Measurements from ENCODE around the gene ATP11A. TPM values are rescaled to one million over a fixed set of nuclear protein-coding genes. Genes with fewer than 3 reads are reported as not detected.

The ATP11A gene
- total RNA-seq, 2 donors from 2014 or later, result 10.9 to 89.3 TPM

DNA sequence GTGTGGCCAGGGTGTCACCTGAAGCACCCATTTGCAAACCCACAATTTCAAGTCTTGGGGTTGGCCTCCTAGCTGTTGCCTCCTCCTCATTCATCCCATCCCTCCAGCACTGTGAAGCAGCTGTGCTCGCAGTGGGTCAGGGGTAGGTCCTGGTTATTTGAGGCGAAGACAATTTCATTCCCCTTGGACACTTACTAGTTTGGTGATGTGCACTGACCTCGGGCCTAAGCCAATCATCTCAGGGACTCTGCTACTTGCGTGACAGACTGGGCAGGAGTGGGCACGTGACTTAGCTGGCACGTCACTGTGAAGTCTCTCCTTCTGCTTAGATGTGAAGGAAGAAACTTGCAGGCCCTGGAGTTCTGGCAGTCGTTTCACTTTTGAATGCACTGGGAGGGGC is 3.5 kb upstream of the ATP11A start:
- WGBS, result 89% methylated on average over 7 of the region's 7 CpGs
- no peaks in the 10 kb centered on the region for H3K36me3 ChIP-seq
- no peaks in the 10 kb centered on the region for H3K27me3 ChIP-seq (replicated peaks; ENCODE audit: insufficient read depth)
- no peak overlapping the region for H3K27ac ChIP-seq
- DNase-seq (ENCODE audit: low spot score), result no peak
- TF ChIP-seq POLR2A (IDR thresholded peaks at IDR 0.05) (no peak), POLR2AphosphoS5 (IDR thresholded peaks at IDR 0.05) (no peak)
- TF ChIP-seq, protein P1, sequence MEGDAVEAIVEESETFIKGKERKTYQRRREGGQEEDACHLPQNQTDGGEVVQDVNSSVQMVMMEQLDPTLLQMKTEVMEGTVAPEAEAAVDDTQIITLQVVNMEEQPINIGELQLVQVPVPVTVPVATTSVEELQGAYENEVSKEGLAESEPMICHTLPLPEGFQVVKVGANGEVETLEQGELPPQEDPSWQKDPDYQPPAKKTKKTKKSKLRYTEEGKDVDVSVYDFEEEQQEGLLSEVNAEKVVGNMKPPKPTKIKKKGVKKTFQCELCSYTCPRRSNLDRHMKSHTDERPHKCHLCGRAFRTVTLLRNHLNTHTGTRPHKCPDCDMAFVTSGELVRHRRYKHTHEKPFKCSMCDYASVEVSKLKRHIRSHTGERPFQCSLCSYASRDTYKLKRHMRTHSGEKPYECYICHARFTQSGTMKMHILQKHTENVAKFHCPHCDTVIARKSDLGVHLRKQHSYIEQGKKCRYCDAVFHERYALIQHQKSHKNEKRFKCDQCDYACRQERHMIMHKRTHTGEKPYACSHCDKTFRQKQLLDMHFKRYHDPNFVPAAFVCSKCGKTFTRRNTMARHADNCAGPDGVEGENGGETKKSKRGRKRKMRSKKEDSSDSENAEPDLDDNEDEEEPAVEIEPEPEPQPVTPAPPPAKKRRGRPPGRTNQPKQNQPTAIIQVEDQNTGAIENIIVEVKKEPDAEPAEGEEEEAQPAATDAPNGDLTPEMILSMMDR (IDR thresholded peaks at IDR 0.05), result no peak
- intact Hi-C loops (cut with DNase I), result no loop called here
- H3K9me3 ChIP-seq, result no peaks in the 10 kb centered on the region
- no peak overlapping the region for H3K4me3 ChIP-seq
- H3K4me1 ChIP-seq (replicated peaks), result no peaks in the 10 kb centered on the region

DNA sequence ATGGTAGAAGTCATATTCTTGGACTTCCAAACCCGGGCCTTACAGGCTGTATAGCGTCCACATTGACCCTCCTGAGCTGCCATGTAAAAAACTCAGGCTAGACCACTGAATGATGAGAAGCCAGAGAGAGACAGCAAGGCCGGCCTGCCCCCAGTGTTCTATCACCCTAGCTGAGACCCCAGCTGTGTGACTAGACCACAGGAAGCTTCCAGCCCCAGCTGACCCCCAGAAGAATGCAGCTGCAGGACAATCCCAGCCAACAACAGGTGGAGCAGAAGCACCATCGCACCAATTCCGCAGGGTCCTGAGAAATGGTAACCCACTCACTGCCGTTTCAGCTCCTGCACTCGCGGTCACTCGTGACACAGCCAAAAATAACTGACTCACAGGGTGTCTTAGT is 2.9 kb upstream of the ATP11A start:
- 94% methylated on average over 9 of the region's 9 CpGs for WGBS
- DNase-seq (ENCODE audit: low spot score), result no peak
- no peaks in the 10 kb centered on the region for H3K4me1 ChIP-seq (replicated peaks)
- H3K36me3 ChIP-seq, result no peaks in the 10 kb centered on the region
- no peak overlapping the region for H3K4me3 ChIP-seq
- no peaks in the 10 kb centered on the region for H3K27me3 ChIP-seq (replicated peaks; ENCODE audit: insufficient read depth)
- no peaks in the 10 kb centered on the region for H3K9me3 ChIP-seq
- TF ChIP-seq POLR2A (IDR thresholded peaks at IDR 0.05), result no peak
- no peak overlapping the region for H3K27ac ChIP-seq
- intact Hi-C loops (cut with DNase I), result no loop called here

DNA sequence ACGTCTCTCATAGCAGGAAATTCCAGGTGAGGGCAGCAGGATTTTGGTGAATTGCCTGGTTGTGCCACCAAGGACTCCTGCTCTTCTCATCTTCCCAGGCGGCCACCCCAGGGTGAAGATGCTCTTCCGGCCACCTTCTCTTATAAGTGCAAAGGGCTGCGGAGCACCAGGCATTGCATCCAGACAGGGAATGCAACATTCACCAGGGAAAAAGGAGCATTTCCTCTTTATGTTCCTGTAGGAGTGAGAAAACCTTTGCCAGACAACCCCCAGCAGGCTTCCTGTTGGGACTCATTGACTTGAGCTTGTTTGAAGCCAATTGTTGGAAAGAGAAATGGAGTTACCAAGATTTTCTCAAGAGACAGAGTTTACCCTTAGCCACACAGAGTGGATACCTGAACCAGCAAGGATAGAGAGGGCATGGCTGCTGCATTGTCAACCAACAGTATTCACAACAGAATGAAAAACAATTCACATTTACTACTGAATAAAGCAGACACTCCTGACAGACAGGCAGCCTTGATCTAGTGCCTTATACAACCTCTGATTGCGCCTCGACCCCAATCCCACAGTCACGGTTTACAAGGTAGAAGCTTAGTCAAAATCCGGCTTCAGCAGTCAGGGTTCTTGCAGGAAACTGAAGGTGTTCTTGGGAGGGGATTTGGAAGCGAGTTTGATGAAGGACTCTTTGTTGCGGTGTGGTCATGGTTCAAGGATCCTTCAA is 1.8 kb upstream of the ATP11A start:
- Histone ChIP-seq H3K27me3 (replicated peaks; ENCODE audit: insufficient read depth) (no peaks in the 10 kb centered on the region), H3K36me3 (no peaks in the 10 kb centered on the region), H3K27ac (no peak overlapping the region), H3K9me3 (no peaks in the 10 kb centered on the region), H3K4me1 (replicated peaks) (no peaks in the 10 kb centered on the region), H3K4me3 (no peak overlapping the region)
- DNase-seq (ENCODE audit: low spot score), result no peak
- WGBS, result 96% methylated on average over 10 of the region's 10 CpGs
- intact Hi-C loops (cut with DNase I), result no loop called here
- TF ChIP-seq, protein P1 (IDR thresholded peaks at IDR 0.05), result no peak
- TF ChIP-seq POLR2A (IDR thresholded peaks at IDR 0.05) (no peak), POLR2AphosphoS5 (IDR thresholded peaks at IDR 0.05) (no peak)

DNA sequence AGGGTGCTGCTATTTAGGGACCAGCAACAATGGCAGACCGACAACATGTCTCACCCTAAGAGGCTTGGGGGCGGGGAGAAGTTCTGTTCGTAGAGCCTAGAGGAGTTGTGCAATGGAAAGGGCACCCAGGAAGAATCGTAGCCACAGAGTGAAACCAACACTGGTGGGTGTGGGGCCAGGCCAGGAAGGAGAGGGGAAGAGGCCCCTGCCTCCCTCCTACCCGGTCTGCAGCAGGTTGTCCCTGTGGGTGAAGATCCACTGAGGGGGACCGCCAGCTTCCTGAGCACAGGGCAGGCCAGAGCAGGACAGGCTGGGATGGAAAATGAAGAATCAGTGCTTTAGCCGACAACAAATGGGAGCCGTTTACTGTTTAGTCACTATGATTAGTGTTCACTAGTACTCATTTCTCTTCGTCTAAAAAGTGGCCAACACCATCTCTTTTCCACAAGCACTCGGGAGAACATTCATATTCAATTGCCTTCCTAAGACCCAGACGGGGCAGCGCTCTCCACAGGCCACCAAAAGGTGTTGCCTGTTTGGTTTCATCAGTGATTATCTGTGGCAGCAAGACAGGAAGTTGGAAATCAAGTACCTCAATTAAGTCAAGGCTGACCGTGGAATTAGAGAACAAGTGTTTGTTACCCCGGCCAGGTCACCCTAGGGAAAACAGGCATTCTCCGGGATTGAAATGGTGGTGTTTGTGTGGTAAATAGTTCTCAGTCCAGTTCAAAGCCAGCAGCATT is 1.1 kb upstream of the ATP11A start:
- no peaks in the 10 kb centered on the region for H3K36me3 ChIP-seq
- no peak for TF ChIP-seq POLR2A (IDR thresholded peaks at IDR 0.05)
- TF ChIP-seq, protein P1 (IDR thresholded peaks at IDR 0.05), result no peak
- TF ChIP-seq POLR2AphosphoS5 (IDR thresholded peaks at IDR 0.05), result no peak
- no peaks in the 10 kb centered on the region for H3K27me3 ChIP-seq (replicated peaks; ENCODE audit: insufficient read depth)
- WGBS, result 68% methylated on average over 15 of the region's 15 CpGs
- no peaks in the 10 kb centered on the region for H3K4me1 ChIP-seq (replicated peaks)
- H3K9me3 ChIP-seq, result no peaks in the 10 kb centered on the region
- intact Hi-C loops (cut with DNase I), result no loop called here
- peak overlapping the region; percentile 85 to 87 for H3K27ac ChIP-seq
- peak overlapping the region in 1 of 2 donors; percentile 69 for H3K4me3 ChIP-seq
- DNase-seq (ENCODE audit: low spot score), result no peak

DNA sequence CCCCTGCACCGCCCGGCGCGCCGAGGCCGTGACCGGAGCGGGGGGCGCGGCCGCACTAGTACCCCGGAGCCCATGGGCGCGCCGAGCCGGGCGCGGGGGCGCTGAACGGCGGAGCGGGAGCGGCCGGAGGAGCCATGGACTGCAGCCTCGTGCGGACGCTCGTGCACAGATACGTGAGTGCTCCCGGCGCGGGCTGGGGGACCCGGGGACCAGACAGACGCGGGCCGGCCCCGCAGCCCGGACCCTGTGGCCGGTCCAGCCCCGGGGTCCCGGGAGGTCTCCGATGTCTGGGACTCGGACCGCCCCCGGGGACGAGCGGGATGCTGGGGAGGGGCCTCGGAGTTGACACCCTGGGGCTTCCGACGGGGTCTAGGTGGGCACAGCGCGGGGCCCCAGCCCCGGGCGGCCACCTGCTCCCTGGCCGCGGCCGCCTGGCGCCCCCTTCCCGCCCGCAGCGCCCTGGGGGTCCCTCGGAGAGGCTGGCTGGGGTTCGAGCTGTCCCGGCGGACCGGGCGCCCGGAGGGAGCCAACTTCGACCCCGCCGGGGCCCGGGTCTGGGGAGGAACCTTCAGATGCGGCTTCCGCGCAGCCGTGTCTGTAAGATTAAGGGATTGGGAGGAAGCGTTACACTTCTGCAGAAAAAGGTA is 568 bp downstream of the ATP11A start:
- intact Hi-C loops (cut with DNase I), result no loop called here

More for the DNA sequence above, 568 bp downstream of the ATP11A start:
- TF ChIP-seq POLR2AphosphoS5 (IDR thresholded peaks at IDR 0.05) (no peak), POLR2A (IDR thresholded peaks at IDR 0.05) (no peak)
- TF ChIP-seq, protein P1 (IDR thresholded peaks at IDR 0.05), result no peak
- peak; percentile 18 for DNase-seq (ENCODE audit: low spot score)
- Histone ChIP-seq H3K27me3 (replicated peaks; ENCODE audit: insufficient read depth) (no peaks in the 10 kb centered on the region), H3K27ac (peak overlapping the region; percentile 85 to 87), H3K9me3 (no peaks in the 10 kb centered on the region), H3K36me3 (no peaks in the 10 kb centered on the region), H3K4me1 (replicated peaks) (no peaks in the 10 kb centered on the region), H3K4me3 (peak overlapping the region; percentile 69 to 79)
- WGBS, result under 1% methylated on average over 45 of the region's 77 CpGs
